HUDEP-2 (cell line): ENCODE measurements around the gene HRG.

Experiments used
- DNase-seq, 76 experiments: peaks; one replicate each; lab custom pipeline; 2025; ENCODE audit not compliant: unreplicated experiment in 76 of 76; lab: John Stamatoyannopoulos, UW

The HRG gene

GRCh38 chr3:186719945-186720739 is 54.3 kb downstream of the HRG start:
- peak in 2 of 76 experiments; percentile 3 to 5 for DNase-seq

GRCh38 chr3:186722457-186722856 is 56.6 kb downstream of the HRG start:
- DNase-seq = peak in 1 of 76 experiments; percentile 6

GRCh38 chr3:186724911-186725310 is 59.1 kb downstream of the HRG start:
- DNase-seq = no peak
